ENCODE results near the gene GET4.

The GET4 gene

GRCh38 chr7:931871-932650, 55.7 kb downstream of the GET4 start:
- no peaks in the 10 kb centered on the region for H3K27me3 ChIP-seq (replicated peaks)
- no peak overlapping the region for H3K27ac ChIP-seq
- no peak for DNase-seq
- in situ Hi-C loops (cut with HindIII; ENCODE audit: low pct_ligation_motif_present, low sequenced_read_pairs): no loop called here
- no peaks in the 10 kb centered on the region for H3K36me3 ChIP-seq (replicated peaks)
- no peak overlapping the region for H3K4me3 ChIP-seq (ENCODE audit: low read depth, low read length)
- TF ChIP-seq, protein P1, sequence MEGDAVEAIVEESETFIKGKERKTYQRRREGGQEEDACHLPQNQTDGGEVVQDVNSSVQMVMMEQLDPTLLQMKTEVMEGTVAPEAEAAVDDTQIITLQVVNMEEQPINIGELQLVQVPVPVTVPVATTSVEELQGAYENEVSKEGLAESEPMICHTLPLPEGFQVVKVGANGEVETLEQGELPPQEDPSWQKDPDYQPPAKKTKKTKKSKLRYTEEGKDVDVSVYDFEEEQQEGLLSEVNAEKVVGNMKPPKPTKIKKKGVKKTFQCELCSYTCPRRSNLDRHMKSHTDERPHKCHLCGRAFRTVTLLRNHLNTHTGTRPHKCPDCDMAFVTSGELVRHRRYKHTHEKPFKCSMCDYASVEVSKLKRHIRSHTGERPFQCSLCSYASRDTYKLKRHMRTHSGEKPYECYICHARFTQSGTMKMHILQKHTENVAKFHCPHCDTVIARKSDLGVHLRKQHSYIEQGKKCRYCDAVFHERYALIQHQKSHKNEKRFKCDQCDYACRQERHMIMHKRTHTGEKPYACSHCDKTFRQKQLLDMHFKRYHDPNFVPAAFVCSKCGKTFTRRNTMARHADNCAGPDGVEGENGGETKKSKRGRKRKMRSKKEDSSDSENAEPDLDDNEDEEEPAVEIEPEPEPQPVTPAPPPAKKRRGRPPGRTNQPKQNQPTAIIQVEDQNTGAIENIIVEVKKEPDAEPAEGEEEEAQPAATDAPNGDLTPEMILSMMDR (IDR thresholded peaks at IDR 0.05; ENCODE audit: low read depth, low read length, missing control alignments): no peak

DNA sequence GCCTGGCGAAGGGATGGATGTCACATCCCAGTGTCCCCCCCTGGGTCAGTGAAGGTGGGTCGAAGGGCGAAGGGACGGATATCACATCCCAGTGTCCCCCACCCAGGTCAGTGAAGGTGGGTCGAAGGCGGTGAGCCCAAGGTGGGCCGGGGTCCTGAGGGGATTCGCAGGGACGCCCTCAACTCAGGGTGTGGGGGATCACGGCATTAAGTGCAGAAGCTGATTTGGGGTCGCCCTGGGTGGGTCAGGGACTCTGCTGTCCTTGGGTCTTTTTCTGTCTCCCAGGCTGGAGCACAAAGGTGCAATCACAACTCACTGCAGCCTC, 56.3 kb downstream of the GET4 start:
- TF ChIP-seq, protein P1 (IDR thresholded peaks at IDR 0.05; ENCODE audit: low read depth, low read length, missing control alignments): no peak
- H3K27me3 ChIP-seq (replicated peaks): no peaks in the 10 kb centered on the region
- in situ Hi-C loops (cut with HindIII; ENCODE audit: low pct_ligation_motif_present, low sequenced_read_pairs): no loop called here

DNA sequence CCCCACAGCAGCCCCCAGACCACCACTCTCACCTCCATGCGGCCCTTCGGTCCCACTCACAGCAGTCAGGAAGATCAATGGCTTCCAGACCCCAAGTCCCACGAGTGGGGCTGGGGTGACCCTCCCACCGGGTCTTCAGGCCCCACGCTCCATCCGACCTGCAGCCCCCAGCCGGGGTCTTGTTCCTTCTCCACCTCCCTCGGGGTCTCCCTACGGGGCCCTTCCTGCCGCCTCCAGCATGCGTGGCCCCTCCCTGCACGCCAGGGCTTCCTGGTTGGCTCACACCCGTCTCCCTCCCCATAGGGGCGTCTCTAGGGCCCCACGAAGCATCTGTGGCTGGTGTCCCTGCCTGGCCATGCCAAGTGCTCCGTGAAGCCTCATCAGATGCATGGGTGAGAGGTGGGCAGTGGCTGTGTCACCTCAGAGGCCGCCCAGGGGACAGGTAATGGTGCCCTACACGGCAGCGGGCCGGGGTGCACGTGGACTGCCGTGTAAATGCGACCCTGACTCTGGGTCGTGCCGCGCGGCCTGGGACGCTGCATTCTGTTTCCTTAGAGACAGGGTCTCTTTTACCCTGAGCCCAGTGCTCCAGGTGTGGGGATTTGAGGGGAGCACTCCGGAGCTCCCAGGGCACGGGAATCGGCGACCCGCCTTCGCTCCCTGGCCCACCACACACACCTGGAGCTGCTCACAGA, 58.3 kb downstream of the GET4 start:
- in situ Hi-C loops (cut with HindIII; ENCODE audit: low pct_ligation_motif_present, low sequenced_read_pairs): no loop called here
- H3K4me3 ChIP-seq (ENCODE audit: low read depth, low read length): no peak overlapping the region

More for the DNA sequence above, 56.3 kb downstream of the GET4 start:
- H3K27ac ChIP-seq: no peak overlapping the region
- H3K4me3 ChIP-seq (ENCODE audit: low read depth, low read length): no peak overlapping the region
- H3K36me3 ChIP-seq (replicated peaks): no peaks in the 10 kb centered on the region
- DNase-seq: no peak

GRCh38 chr7:935164-935873, 59.0 kb downstream of the GET4 start:
- Histone ChIP-seq H3K27me3 (replicated peaks) (no peaks in the 10 kb centered on the region), H3K4me3 (ENCODE audit: low read depth, low read length) (no peak overlapping the region), H3K36me3 (replicated peaks) (no peaks in the 10 kb centered on the region), H3K27ac (no peak overlapping the region)
- TF ChIP-seq, protein P1 (IDR thresholded peaks at IDR 0.05; ENCODE audit: low read depth, low read length, missing control alignments): no peak
- in situ Hi-C loops (cut with HindIII; ENCODE audit: low pct_ligation_motif_present, low sequenced_read_pairs): no loop called here
- DNase-seq: no peak

More for the DNA sequence above, 58.3 kb downstream of the GET4 start:
- DNase-seq: no peak
- TF ChIP-seq, protein P1 (IDR thresholded peaks at IDR 0.05; ENCODE audit: low read depth, low read length, missing control alignments): no peak
- no peaks in the 10 kb centered on the region for H3K27me3 ChIP-seq (replicated peaks)
- no peaks in the 10 kb centered on the region for H3K36me3 ChIP-seq (replicated peaks)
- no peak overlapping the region for H3K27ac ChIP-seq

DNA sequence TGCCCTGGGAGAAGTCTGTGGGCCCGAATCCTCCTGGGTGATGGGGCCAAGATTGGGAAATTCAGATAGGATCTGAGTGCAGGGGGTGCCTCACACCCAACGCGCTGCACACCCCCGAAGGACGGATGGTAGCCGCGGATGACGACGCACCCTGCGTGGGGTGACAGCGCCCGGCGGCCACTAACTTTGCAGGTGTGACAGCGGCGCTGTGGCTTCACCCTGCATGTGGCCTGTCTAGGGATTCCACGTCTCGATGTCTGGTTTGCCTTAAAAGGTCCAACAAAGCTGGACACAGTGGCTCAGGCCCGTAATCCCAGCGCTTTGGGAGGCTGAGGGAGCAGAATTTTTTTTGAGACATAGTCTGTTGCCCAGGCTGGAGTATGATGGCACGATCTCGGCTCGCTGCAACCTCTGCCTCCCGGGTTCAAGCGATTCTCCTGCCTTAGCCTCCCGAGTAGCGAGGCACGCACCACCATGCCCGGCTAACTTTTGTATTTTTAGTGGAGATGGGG, 59.6 kb downstream of the GET4 start:
- TF ChIP-seq, protein P1 (IDR thresholded peaks at IDR 0.05; ENCODE audit: low read depth, low read length, missing control alignments): no peak
- H3K27me3 ChIP-seq (replicated peaks): no peaks in the 10 kb centered on the region

More for the DNA sequence above, 59.6 kb downstream of the GET4 start:
- H3K27ac ChIP-seq: peak overlapping the region; percentile 28
- in situ Hi-C loops (cut with HindIII; ENCODE audit: low pct_ligation_motif_present, low sequenced_read_pairs): no loop called here
- no peak for DNase-seq
- no peak overlapping the region for H3K4me3 ChIP-seq (ENCODE audit: low read depth, low read length)
- H3K36me3 ChIP-seq (replicated peaks): no peaks in the 10 kb centered on the region

All from brain microvascular endothelial cell (primary cell).